CD4-positive, alpha-beta T cell treated with Interleukin-6 at 100 ng/mL for 8 hours (primary cell): Measurements from ENCODE around the gene ATP11C.
"Not testable (repeated sequence)": the region's sequence is repeated elsewhere in the genome, so short reads cannot be mapped to it uniquely, and the experiment has no call there.

Experiments
- DNase-seq: peaks from one replicate; pipeline ENCODE4 v3.0.0-alpha.2; 2020; ENCODE audit warnings: mixed read lengths, low spot score

ATP11C gene

DNA sequence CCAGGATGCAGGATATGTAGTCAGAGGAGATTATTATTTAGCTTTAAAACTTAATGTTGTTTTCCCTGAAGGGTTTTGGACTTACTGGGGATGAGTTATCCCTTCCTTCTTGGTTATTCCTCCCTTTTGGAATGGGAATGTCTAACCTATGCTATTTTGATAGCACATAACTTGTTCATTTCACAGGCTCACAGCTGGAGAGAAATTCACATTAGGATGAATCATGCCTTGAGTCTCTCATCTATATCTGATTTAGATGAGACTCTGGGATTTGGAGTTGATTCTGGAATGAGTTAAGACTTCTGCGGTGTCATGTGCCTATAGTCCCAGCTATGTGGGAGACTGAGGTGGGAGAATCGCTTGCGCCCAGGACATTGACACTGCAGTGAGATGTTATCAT lies 81.1 kb downstream of the ATP11C start:
- DNase-seq = no peak

DNA sequence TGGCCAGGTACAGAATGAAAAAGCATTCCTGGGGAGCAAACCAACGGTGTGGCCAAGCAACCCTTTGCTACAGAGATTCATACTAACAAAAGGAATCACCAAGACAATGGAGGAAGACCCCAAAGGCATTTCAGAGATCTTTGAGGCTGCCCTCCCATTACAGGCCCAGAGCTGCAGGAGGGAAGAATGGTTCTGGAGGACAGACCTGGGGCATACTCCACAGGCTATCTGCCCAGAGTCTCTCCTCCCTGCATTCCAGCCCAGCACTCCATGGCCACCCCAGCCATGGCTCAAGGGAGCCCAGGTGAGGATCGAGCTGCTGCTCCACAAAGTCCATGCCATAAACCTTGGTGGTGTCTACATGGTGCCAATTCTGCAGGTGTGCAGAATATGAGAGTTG lies 81.9 kb downstream of the ATP11C start:
- DNase-seq = no peak

DNA sequence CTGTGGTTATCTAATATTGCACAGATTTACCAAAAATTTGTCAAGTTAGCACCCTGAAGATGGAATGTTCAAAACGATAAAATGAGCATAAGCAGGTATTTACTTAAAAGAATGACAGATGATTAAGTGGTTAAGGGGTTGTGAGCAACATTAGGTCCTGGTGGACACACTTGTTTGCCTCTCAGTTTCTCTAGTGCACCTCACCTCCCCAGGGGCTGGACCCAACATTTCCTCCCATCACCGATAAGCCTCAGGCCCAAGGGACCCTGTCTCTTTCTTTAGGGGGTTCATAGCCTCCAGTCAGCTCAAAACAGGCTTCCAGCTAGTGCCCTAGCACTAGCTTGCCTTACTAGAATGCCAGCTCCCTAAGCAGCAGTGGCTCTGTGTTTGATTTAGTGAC lies 88.0 kb downstream of the ATP11C start:
- no peak for DNase-seq

DNA sequence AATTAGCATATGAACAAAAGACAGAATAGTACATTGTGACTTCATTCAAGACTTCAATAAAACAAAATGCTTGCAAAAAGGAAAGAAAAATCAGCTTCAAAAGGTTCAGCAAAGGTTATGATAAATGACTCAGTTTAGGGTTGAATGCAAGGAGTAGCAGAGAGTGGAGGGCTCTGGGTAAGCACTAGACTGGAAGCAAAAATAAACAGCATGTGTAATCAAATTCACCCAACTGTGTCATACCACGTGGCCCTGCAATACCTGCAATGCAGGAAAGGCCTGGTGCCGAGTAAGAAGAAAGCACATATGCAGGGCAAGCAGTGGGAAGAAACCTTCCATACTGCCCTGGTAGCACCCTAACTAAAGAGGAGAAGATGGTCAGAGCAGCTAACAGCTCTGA lies 88.7 kb downstream of the ATP11C start:
- no peak for DNase-seq

DNA sequence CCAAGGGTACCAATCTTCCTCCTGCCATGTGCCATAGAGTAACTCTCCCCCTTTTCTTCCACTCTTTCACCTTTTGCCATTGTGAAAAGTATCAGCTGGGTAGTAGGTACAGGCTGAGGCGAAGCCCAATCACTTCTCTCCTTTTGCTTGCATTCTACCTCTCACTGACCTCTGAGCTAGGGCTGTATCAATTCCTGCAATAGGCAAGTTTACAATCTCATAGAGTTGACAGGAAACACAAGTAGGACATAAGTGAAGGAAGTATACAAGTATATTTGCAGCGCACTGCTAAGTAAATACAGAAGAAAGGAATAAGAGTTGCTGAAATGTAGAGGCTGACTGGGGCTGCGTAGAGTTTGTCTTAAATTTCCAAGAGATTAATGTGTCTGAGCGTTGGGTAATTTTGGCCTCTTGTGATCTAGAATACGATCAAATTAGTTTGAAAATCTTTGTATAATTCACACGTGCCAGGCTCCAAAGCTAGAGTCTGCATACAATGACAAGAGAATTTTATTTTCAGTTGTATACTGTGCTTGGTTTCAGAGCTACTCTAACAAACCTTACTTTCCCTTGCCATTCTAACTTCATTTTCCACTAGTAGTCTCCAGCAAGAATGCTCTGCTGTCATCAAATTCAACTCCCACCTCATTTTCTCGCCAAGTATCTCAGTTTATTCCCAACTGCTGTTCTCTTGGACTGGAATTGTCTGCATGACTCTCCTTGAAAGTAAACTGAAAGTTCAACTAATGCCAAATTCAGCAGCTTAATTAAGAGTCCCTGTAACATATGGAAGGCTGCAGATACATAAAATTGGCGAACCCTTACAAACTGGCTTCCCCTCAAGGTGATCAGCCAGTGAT lies 90.3 kb downstream of the ATP11C start:
- DNase-seq = no peak

DNA sequence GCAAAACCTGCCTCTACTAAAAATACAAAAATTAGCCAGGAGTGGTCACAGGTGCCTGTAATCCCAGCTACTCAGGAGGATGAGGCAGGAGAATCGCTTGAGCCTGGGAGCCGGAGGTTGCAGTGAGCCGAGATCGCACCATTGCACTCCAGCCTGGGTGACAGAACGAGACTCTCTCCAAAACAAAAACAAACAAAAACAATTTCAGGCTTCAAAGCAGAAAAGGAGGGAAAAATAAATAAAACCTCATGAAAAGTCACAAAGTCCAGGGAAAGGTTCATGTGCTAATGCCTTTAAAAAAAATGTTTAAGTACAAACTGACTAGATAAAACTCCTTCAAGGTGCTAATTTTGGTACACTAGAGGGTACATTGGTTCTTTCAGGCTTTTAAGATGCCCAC lies 96.5 kb downstream of the ATP11C start:
- not testable (repeated sequence) for DNase-seq

DNA sequence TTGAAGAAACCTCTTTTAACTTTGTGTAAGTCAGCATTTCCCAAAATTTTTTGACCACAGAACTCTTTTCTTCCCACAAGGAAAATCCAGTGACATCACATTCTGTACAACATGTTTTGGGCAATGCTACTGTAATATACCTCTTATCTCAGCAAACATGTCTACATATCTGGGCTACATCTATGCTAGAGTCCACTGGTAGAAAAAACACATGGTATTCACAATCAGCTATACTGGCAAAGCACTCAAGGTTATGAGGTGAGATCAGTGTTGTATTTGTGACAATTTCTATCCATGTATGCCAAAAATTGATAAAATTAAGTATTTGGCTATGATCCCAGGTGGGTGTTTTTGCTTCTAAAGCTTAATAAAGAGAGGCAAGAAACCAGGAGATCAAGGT lies 98.0 kb downstream of the ATP11C start:
- DNase-seq = no peak

DNA sequence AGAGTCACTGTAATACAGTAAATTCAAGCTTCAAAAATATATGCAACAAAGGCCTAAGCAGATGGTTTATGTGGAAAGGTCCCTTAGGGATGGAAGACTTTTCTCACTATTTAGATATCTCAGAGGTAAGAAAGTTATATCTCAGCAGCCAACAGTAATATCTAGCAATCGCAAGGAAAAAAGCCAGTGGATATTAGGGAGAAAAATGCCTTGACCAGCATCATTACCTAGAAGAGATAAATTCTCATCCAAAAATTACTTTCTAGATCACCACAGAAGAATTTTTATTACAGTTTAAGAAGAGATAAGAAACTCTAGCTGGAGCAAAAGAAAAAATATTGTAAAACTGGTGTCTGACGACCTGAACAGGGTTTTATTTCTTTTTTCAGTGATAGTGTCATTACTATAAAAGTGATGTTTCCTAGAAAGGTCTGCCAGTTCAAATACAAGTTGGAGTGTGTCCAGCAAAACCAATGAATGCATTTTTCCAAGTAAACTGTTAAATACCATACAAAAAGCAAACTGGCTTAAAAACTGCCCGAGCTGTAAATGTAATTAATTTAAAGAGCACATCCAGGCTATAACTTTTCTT lies 100.0 kb downstream of the ATP11C start:
- DNase-seq = no peak

DNA sequence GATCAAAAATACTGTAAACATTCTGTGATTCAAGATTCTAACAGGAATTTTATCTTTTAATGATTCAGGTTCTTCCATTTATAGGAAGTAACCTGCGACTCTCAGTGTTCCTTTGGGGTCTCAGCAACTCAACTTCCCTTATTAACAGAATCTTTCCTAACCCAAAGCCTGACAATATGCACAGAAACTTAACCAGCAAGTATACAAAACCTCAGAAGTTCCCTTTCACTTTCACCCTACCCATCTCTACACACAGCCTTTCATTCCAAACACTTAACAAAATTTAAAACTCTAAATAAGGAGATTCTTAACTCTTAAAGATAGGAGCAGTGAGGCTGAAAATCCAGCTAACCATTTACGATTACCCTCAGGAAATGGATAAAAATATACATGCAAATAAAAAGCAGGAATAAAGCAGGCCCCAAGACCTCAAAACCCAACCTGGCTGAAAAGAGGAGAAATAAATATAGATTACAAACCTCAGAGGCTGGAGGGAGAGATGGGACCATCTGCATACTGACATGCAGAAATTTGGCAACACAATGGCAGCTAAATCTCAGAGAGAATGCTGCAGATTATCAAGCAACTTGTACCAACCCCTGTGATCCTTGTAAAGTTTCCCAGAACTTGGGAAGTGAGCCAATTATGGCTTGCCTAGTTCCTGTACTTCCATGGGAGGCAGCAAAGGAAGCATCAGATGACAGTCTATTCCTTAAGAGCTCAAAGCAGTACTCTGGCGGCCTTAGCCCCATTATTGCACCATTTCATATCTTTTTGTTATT lies 101.0 kb downstream of the ATP11C start:
- no peak for DNase-seq

DNA sequence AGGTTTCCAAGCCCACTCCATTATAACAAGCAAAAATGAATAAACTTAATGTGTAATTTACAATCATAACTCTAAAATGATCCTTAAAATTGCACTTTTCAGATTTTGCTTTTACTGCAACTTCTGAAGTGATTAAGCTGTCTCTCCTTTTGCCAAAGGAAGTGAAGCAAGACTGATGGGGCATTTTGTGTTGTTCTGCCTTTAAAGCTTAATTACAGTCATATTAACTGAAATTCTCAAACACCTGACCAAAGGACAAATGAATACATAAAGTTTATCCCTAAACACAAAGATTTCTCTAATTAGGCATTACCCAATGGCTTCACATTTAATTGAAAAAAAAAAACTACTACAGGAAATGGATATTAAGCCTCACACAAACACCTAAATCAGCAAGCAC lies 101.8 kb downstream of the ATP11C start:
- no peak for DNase-seq

DNA sequence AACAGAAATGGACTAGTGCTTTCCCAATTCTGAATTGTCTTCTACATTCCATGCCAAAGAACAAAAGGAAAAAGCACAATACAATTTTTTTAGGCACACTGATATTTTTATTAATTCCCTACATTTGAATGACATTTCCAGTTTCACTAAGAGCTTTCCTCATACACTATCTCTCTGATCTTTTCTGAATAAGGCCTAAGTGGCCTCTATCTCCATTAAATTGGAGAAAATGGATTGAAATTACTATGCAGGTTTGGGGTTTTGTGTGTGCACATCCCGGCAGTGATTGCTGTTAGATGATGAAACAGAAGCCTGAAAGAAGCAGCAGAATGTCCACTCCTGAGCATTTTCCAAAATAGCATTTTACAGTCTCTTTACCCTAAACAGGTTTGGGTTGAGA lies 104.0 kb downstream of the ATP11C start:
- DNase-seq = no peak

DNA sequence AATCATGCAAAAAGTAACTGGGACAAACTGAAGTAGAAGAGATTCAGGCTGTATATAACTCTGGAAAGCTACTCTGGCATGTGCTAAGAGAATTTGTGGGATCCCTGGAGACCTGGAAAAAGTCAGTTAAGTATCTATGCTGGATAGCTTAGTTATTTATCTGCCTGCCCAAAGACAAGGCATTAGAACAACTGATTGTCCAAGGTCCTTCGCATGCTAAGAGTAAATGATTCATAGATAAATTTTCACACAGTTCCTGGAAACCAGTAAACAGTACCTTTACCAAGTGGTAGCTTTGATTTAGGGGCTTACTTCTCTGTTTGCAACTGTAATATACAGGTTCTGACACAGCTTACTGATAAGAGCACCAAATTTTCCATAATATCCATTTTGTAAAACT lies 104.8 kb downstream of the ATP11C start:
- DNase-seq = no peak

DNA sequence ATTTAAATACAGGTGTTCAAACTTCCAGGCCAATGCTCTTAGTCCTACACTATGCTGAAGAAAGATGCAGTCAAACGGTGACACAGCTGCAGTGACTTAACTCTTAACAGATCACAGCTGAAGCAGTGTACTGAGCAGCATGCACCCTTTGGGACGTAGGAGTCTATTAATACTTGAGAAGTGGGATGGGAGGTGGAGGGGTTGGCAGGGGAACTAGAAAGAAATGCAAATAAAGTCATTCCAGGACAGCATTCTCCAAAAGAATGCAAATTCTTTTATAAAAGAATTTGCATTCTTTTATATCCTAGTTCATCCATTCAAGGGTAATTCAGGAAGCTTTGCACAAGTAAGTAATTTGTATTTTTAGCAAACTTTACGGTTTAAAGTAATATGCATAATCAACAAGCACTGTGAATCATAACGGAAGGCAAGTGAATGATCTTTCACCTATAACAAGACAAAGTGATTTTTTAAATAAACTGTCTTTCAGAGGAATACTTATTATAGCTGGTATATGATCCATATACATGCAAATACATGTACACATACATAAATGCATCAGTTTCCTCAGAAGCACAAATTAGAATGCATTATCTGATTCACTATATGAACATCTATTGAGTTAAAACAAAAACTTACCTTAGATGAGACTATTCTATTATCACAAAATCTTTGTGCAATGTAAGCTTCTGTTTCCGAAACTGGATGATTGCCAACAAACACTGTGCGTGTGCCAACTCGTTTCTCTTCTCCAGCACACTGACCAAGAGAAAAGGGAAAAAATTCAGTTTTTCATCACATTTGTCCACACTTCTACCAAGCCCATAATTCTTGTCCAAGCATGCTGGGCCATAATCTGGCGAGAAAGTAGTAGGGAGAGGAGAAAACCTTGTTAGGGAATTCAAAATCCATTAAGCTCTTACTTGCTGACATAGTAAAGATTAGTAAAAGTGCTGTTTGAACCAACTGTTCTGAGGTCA lies 106.5 kb downstream of the ATP11C start:
- DNase-seq = no peak

DNA sequence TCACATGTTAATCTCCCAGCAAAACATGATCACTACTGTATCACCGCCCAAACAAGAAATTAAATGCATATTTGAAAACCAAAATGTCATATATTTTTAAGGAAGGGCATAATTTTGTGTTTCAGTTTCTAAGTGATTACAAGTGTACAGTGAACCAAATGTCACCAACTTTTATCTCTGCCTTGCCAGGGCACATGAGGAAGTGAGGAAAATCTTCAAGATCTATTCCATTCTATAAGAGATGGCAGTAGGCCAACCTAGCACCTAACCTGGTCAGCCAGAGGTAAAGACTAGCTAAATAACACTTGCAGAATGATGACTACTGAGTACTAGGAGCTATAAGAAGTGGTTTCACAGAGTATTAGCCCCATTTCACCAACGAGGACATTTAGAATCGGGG lies 107.2 kb downstream of the ATP11C start:
- DNase-seq = no peak

DNA sequence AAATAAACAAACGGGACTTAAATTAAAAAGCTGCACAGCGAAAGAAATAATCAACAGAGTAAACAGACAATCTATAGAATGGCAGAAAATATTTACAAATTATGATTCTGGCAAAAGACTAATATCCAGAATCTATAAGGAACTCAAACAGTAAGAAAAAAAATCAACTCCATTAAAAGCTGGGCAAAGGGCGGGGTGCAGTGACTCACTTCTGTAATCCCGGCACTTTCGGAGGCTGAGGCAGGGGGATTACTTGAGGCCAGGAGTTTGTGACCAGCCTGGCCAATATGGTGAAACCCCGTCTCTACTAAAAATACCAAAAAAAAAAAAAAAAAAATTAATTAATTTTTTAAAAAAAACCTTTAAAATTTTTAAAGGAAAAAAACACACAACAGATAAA lies 109.0 kb downstream of the ATP11C start:
- no peak for DNase-seq

DNA sequence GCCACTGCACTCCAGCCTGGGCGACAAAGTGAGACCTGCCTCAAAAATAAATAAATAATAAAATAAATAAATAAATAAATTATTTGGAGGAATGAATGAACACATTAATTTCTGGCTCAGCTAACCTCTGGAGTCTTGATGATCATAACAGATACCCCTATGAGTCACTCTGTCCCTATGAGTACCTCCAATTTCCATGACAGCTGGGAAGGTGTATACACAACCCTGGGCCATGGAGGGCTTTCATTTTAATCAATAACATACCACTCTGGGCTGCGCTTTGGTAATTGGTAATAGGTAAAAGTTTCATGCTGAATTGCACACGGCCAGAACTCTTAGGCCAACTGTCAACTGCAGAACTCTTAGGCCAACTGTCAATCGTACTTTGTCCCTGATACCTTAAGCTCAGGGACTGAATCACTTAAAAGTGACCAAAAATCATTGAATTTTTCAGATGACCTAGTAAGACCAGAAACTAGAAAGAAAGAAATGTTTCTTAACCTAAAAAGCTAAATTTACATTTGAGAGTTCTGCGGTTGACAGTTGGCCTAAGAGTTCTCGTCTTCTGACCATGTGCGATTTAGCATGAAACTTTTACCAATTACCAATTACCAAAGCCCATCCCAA lies 112.4 kb downstream of the ATP11C start:
- no peak for DNase-seq

DNA sequence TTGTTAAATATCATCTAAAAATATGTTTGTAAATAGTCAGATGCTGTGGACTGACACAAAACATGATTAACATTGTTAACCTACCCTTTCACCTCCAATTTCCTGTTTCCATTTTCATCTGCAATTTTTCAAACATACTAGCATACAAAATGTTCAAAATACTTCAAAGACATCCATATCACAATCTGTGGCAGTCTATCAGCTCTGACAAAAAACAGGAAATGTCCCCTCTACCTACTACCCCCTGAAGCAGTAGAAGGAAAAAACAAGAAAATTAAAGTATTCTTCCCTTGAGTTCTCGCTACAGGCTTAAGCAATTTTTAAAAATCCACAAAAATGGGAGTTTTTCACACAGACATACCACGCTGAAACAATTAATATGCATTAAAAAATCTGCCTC lies 116.6 kb downstream of the ATP11C start:
- no peak for DNase-seq

DNA sequence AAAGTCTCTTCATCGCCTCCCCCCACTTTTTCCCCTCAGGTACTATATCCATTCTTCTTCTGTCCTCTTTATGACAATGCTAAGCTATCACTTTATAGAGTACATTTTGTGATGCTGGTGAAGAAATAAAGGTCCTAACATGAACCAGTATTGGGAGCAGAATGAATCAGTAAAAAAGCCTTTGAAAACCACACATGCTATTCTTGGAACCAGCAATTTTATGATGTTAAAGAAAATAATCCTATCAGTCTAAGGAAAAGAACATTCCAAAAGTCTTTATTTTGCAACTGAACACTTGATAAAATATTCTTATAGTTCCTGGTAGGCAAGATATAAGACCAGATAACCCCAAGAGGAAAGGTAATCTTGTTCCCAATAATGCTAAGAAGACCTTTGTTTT lies 117.1 kb downstream of the ATP11C start:
- no peak for DNase-seq

DNA sequence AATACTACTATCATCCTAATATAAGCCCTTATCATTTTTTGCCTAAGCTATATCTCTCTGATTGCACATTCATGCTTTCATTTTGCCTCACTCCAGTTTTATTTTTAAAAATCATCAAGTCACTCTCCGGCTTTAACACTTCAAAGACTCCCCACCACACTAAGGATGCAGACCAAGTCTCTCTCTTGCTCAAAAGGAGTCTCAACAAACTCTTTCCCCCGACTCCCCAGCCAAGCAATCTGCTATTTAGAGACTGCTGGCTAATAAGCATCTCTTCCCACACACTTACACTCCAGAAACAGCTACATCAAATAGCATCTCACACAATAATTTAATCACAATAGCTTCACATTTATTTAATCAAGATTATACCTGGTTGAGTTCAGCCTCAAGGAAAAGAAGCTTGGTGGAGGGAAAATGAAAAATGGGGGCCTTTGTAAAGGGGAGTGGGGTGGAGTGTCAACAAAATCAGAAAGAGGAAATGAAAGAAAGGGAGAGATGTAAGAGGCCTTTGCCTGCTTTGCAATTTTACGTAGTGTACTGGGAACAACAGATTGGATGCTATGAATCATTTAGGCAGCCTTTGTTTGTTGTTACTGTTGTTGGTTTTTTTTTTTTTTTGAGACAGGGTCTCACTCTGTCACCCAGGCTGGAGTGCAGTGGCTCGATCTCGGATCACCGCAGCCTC lies 120.8 kb downstream of the ATP11C start:
- DNase-seq = no peak

DNA sequence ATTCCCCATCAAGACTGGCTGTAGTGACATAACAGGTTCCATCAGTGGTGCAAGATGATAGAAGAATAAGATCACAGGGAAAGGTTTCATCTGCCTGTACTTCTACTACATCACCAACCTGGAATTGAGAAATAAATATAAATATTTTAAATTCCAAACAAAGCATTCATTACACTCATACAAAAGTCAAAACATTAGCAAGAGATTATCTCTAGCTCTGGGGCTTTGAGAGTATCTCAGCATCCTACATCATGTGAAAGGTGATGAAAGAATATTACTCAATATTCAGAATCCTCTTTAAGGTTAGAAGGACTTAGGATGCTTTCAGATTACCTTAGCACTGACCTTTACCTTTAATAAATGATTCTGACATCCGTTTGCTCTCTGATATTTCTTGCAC lies 128.4 kb downstream of the ATP11C start:
- DNase-seq = no peak

DNA sequence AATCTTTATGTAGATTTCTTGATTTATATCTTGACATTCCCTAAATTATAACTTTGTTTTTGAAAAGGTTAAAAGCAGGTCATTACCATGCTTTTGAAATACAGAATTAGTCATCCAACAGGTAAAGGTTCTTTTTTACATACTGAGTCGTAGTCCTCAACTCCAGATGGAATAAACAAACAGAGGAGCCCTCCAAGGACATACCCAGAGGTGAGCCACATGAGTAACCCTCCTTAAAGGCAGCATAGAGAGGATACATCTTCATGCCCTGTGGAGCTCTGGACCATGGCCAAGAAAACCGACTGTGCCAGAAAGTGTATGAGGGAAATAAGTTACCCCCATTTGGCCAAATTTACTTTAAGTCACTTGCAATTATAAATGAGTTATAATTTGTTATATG lies 129.6 kb downstream of the ATP11C start:
- DNase-seq = no peak
